Measurements from ENCODE around the gene LGR5. TPM values are rescaled to one million over a fixed set of nuclear protein-coding genes. Genes with fewer than 3 reads are reported as not detected.

LGR5 gene
- total RNA-seq, 1 experiment from 2014 or later: 28.4 TPM

- H3K36me3 ChIP-seq (ENCODE audit: control insufficient read depth, insufficient read depth, low read length): no peaks in the 10 kb centered on the region
- intact Hi-C loops (cut with micrococcal nuclease; ENCODE audit: unreplicated experiment): no loop called here
- H3K36me3 Mint-ChIP-seq (ENCODE audit: insufficient read depth, unreplicated experiment): no peaks in the 10 kb centered on the region
- no peak for TF ChIP-seq CTCF (IDR thresholded peaks at IDR 0.05; ENCODE audit: insufficient read depth in 1 of 2, low read depth in 1 of 2, low read length in 1 of 2, severe bottlenecking in 1 of 2, unreplicated experiment in 1 of 2)
- H3K9me3 Mint-ChIP-seq (ENCODE audit: unreplicated experiment): no peaks in the 10 kb centered on the region
- no peak overlapping the region for H3K4me3 ChIP-seq (ENCODE audit: low read depth, low read length)
- H3K27ac Mint-ChIP-seq (ENCODE audit: unreplicated experiment): no peak overlapping the region
- no peak overlapping the region for H3K4me3 Mint-ChIP-seq (ENCODE audit: unreplicated experiment)
- H3K9me3 ChIP-seq: no peaks in the 10 kb centered on the region
- H3K27me3 Mint-ChIP-seq (ENCODE audit: insufficient read depth, unreplicated experiment): no peaks in the 10 kb centered on the region
- no TSS peak for BruUV-seq (replicated peaks)
- ChIA-PET CTCF (interaction anchor here (0.7 kb wide), 1 partner anchor 19 kb away, joined by 3 read pairs; the partner anchor contains the start of gene LGR5), POLR2A (no interaction called here)
- H3K27me3 ChIP-seq (replicated peaks; ENCODE audit: control insufficient read depth, insufficient read depth, low read length): no peaks in the 10 kb centered on the region
- DNase-seq: no peak
- no peaks in the 10 kb centered on the region for H3K4me1 ChIP-seq
- H3K4me1 Mint-ChIP-seq (ENCODE audit: low read depth, unreplicated experiment): no peaks in the 10 kb centered on the region
Observed at GRCh38 chr12:71420775-71421406, 18.7 kb upstream of the LGR5 start.

GRCh38 chr12:71425568-71426299 is 13.9 kb upstream of the LGR5 start:
- Mint-ChIP-seq H3K36me3 (ENCODE audit: insufficient read depth, unreplicated experiment) (no peaks in the 10 kb centered on the region), H3K27me3 (ENCODE audit: insufficient read depth, unreplicated experiment) (no peaks in the 10 kb centered on the region), H3K9me3 (ENCODE audit: unreplicated experiment) (no peaks in the 10 kb centered on the region), H3K4me1 (ENCODE audit: low read depth, unreplicated experiment) (no peaks in the 10 kb centered on the region), H3K4me3 (ENCODE audit: unreplicated experiment) (no peak overlapping the region), H3K27ac (ENCODE audit: unreplicated experiment) (no peak overlapping the region)
- Histone ChIP-seq H3K4me3 (ENCODE audit: low read depth, low read length) (no peak overlapping the region), H3K36me3 (ENCODE audit: control insufficient read depth, insufficient read depth, low read length) (no peaks in the 10 kb centered on the region), H3K4me1 (no peaks in the 10 kb centered on the region), H3K27me3 (replicated peaks; ENCODE audit: control insufficient read depth, insufficient read depth, low read length) (no peaks in the 10 kb centered on the region), H3K9me3 (no peaks in the 10 kb centered on the region)
- TF ChIP-seq CTCF (IDR thresholded peaks at IDR 0.05; ENCODE audit: insufficient read depth in 1 of 2, low read depth in 1 of 2, low read length in 1 of 2, severe bottlenecking in 1 of 2, unreplicated experiment in 1 of 2): no peak
- CTCF ChIA-PET: no interaction called here
- POLR2A ChIA-PET: no interaction called here
- DNase-seq: no peak
- intact Hi-C loops (cut with micrococcal nuclease; ENCODE audit: unreplicated experiment): no loop called here
- BruUV-seq (replicated peaks): no TSS peak

DNA sequence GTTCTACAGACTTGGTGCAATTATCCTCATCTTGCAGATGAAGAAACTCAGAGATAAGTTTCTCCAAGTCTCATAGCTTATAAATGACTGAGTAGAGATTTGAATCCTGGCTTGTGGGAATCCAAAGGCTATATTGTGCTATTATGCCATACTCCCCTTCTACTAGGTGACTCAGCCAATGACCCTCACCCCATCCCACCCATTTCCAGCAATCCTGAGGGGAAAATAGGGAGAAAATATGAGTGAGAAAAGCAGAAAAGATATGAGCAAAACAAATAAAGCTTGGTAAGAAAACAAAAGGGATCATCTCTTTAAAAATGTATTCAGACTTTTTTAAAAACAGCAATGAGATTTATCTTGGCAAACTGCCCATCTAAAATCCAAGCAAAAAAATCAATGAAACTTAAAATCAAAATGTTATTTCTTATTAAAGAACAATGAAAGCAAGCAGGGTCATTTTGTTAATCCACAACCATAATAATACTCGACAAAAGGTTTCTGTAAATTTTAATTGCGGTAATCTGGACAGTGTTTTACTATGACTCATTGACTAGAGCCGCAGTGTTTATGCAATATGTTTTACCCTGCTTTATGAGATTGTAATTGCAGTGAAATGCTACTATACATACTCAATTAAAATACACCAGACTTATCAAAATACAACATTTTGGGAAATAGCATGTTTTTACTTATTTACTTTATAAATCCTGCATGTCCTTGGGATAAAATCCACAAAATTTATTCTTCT is 13.1 kb upstream of the LGR5 start:
- H3K4me1 ChIP-seq: no peaks in the 10 kb centered on the region
- POLR2A ChIA-PET: no interaction called here
- DNase-seq: no peak
- no peaks in the 10 kb centered on the region for H3K9me3 Mint-ChIP-seq (ENCODE audit: unreplicated experiment)
- no peak overlapping the region for H3K27ac Mint-ChIP-seq (ENCODE audit: unreplicated experiment)
- H3K4me3 Mint-ChIP-seq (ENCODE audit: unreplicated experiment): no peak overlapping the region
- no peaks in the 10 kb centered on the region for H3K36me3 ChIP-seq (ENCODE audit: control insufficient read depth, insufficient read depth, low read length)
- H3K4me3 ChIP-seq (ENCODE audit: low read depth, low read length): no peak overlapping the region
- H3K27me3 ChIP-seq (replicated peaks; ENCODE audit: control insufficient read depth, insufficient read depth, low read length): no peaks in the 10 kb centered on the region
- BruUV-seq (replicated peaks): no TSS peak
- H3K4me1 Mint-ChIP-seq (ENCODE audit: low read depth, unreplicated experiment): no peaks in the 10 kb centered on the region
- intact Hi-C loops (cut with micrococcal nuclease; ENCODE audit: unreplicated experiment): no loop called here
- H3K36me3 Mint-ChIP-seq (ENCODE audit: insufficient read depth, unreplicated experiment): no peaks in the 10 kb centered on the region
- TF ChIP-seq CTCF (IDR thresholded peaks at IDR 0.05; ENCODE audit: insufficient read depth in 1 of 2, low read depth in 1 of 2, low read length in 1 of 2, severe bottlenecking in 1 of 2, unreplicated experiment in 1 of 2): no peak
- CTCF ChIA-PET: interaction anchor here (1.0 kb wide), 1 partner anchor 11 kb away, joined by 3 read pairs; no protein-coding TSS in a partner anchor
- no peaks in the 10 kb centered on the region for H3K27me3 Mint-ChIP-seq (ENCODE audit: insufficient read depth, unreplicated experiment)
- no peaks in the 10 kb centered on the region for H3K9me3 ChIP-seq
